ENCODE data around the gene PTGER2.

The PTGER2 gene

GRCh38 chr14:52313903-52314594, at the start of gene PTGER2:
PTGER2 (plus strand) TSS chr14:52314312; CDS start chr14:52314549, 237 bp downstream.
- peak; percentile 35 to 59 (median 45) for DNase-seq (ENCODE audit: low read depth in 3 of 3, low spot score in 1 of 3)

GRCh38 chr14:52265253-52265652, 48.9 kb upstream of the PTGER2 start:
- DNase-seq (ENCODE audit: low read depth in 3 of 3, low spot score in 1 of 3): no peak

- DNase-seq (ENCODE audit: low read depth in 3 of 3, low spot score in 1 of 3): no peak
Measured at GRCh38 chr14:52266179-52266578, 47.9 kb upstream of the PTGER2 start.

GRCh38 chr14:52266782-52267181, 47.3 kb upstream of the PTGER2 start:
- DNase-seq (ENCODE audit: low read depth in 3 of 3, low spot score in 1 of 3): no peak

- no peak for DNase-seq (ENCODE audit: low read depth in 3 of 3, low spot score in 1 of 3)
Measured at GRCh38 chr14:52267501-52268278, 46.4 kb upstream of the PTGER2 start, which contains the start of gene PTGDR. PTGDR (plus strand) TSS chr14:52267698; CDS start chr14:52267815, 117 bp downstream.

- no peak for DNase-seq (ENCODE audit: low read depth in 3 of 3, low spot score in 1 of 3)
Measured at GRCh38 chr14:52268279-52269061, 45.6 kb upstream of the PTGER2 start.

- DNase-seq (ENCODE audit: low read depth in 3 of 3, low spot score in 1 of 3): no peak
Measured at GRCh38 chr14:52269100-52269499, 45.0 kb upstream of the PTGER2 start.

DNA sequence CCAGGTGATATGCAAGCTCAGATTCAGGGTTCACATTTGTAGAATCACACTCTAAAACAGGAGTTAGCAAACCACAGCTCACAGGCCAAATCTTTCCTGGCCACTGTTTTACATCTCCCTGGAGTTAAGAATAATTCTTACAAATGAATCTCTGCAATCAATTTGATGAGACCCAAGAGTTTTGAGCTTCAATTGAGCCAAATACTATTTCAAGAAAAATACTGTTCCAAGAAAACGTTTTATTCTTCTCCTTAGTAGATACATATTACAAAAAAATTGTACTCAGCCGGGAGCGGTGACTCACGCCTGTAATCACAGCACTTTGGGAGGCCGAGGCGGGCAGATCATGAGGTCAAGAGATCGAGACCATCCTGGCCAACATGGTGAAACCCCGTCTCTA, 44.1 kb upstream of the PTGER2 start:
- no peak for DNase-seq (ENCODE audit: low read depth in 3 of 3, low spot score in 1 of 3)

- DNase-seq (ENCODE audit: low read depth in 3 of 3, low spot score in 1 of 3): no peak
Measured at GRCh38 chr14:52271538-52271937, 42.6 kb upstream of the PTGER2 start.

DNA sequence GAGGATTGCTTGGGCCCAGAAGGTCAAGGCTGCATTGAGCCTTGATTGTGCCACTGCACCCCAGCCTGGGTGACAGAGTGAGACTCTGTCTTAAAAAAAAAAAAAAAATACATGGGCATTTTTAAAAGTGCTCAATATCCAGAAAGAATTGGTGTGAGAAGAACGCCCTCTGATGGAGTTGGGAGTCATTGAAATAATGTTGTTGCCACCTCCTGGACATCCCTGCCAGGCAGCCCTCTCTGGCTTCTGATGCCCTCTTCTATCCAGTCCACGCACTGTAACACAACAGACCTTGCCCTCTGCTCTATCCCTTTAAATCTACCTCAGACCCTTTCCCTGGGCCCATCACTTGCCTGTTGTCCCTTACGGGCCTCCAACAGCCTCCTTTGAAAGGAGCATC, 41.7 kb upstream of the PTGER2 start:
- no peak for DNase-seq (ENCODE audit: low read depth in 3 of 3, low spot score in 1 of 3)

- DNase-seq (ENCODE audit: low read depth in 3 of 3, low spot score in 1 of 3): no peak
Measured at GRCh38 chr14:52275372-52275771, 38.7 kb upstream of the PTGER2 start.

DNA sequence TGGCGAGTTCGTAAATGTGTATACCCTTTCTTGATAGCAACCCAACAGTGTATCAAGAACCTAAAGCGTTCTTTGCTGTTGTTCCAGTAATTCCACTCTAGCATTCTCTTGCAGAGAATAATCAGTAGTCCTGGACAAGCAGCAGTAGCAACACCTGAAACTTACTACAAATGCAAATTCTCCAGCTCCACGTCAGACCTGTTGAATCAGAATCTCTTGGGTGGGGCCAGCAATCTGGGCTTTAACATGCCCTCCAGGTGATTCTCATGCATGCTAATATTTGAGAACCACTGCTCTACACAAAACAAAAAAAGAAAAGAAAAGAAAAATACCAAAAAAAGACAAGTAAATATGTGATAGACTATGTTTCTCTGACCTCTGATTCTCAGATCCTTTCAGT, 36.6 kb upstream of the PTGER2 start:
- no peak for DNase-seq (ENCODE audit: low read depth in 3 of 3, low spot score in 1 of 3)

GRCh38 chr14:52279408-52279807, 34.7 kb upstream of the PTGER2 start:
- DNase-seq (ENCODE audit: low read depth in 3 of 3, low spot score in 1 of 3): no peak

DNA sequence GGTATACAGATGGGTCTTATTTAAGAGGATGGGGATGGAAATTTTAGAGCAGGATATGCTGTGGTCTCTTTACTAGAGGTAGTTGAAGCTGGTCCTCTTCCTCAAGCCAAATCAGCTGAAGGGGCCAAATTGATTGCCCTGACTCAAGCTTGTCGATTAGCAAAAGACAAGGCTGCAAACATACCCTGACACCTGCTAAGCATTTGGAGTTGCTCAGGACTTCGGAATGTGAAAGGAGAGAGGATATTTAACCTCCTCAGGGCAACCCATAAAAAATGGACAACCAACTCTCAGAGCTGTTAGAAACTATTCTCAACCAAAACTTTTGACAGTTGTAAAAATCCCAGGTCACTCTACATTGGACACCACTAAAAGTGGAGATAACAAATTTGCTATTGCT, 31.0 kb upstream of the PTGER2 start:
- DNase-seq (ENCODE audit: low read depth in 3 of 3, low spot score in 1 of 3): no peak

DNA sequence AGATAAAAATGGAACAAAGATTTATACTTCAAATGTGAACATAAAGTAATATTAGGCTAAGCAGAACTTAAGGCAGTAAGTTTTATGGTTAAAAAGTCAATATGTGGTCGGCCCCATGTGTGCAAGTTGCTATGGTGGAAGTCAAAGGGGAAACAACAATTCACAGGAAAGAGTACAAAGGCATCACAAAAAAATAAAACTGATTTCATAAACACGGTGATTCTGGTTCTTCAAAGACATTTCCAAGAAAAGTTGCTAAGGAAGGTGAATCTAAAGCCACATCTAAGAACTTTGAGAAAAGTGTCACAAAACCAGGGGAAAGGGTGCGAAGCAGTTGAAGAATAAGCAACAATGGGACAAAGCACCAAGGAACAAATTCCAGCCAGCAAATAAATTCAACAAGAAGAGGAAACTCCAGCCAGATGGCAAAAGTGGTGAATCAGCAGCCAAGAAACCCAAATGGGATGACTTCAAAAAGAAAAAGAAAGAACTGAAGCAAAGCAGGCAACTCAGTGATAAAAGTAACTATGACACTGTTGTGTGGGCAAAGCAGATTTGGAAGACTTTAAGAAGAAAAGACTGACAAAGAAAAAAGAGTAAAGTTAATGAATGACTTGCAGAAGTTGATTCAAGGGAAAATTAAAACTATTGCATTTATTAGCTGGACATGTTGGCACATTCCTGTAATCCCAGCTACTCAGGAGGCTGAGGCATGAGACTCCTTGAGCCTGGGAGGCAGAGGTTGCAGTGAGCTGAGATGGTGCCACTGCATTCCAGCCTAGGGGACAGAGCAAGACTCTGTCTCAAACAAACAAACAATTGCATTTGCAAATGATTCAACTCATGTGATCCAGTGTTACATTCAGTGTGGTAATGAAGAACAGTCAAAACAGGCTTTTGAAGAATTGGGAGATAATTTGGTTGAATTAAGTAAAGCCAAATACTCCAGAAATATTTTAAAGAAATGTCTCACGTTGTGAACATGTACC, 27.2 kb upstream of the PTGER2 start:
- DNase-seq (ENCODE audit: low read depth in 3 of 3, low spot score in 1 of 3): no peak

DNA sequence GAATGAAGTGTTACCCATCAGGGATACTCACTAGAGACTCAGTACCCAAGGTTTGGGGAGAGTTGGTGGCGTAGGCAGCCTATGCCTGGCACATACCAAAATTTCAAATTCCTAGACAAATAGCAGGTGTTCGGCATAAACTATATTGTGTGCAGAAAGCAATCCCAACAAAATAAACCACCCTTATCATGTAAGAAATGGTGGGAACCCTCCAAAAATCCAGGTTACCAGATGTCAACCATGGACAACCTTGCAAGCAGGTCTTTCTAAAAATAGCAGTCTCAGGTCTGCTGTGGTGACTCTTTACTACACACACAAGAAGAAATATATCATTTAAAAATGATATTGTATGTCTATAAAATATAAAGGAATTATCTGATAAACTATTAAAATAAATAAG, 17.7 kb upstream of the PTGER2 start:
- DNase-seq (ENCODE audit: low read depth in 3 of 3, low spot score in 1 of 3): no peak

DNA sequence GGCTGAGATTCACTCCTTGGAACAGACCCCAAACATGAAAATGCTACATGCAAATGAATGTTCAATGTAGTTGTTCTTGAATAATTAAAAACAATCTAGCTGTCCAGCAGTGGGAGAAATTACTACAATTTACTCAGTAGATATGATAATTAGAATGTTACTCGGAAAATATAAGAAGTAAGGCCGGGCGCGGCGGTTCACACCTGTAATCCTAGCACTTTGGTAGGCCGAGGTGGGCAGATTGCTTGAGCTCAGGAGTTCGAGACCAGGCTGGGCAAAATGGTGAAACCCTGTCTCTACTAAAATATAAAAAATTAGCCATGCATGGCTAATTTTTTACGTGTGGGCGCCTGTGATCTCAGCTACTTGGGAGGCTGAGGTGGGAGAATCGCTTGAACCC, 15.3 kb upstream of the PTGER2 start:
- no peak for DNase-seq (ENCODE audit: low read depth in 3 of 3, low spot score in 1 of 3)

DNA sequence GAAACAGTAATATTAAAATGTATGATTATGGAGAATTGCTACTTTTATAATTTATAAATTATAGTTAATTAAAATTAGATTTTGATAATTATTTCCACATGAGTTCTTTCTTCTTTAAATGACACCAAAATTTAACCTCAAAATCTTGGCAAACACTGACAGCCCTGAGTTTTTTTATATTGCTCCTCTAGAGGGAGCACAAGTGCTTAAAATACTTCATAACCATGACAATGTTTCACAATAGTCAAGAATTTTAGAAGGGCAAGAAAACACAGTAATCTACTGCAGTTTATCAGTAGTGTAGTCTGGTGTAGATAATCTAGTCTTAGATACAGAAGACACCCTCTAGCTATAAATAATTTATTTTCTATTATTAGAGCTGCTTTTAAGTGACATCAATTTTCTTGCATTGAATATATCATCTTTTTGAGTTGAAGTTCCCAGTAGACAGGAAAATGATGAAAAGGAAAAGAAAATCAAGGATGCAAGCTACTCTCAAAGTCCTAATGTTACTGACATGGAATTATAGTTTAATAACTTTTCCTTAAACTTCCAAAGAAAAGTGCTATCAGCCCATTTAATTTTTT, 14.3 kb upstream of the PTGER2 start:
- no peak for DNase-seq (ENCODE audit: low read depth in 3 of 3, low spot score in 1 of 3)

- no peak for DNase-seq (ENCODE audit: low read depth in 3 of 3, low spot score in 1 of 3)
Measured at GRCh38 chr14:52303236-52303635, 10.9 kb upstream of the PTGER2 start.

DNA sequence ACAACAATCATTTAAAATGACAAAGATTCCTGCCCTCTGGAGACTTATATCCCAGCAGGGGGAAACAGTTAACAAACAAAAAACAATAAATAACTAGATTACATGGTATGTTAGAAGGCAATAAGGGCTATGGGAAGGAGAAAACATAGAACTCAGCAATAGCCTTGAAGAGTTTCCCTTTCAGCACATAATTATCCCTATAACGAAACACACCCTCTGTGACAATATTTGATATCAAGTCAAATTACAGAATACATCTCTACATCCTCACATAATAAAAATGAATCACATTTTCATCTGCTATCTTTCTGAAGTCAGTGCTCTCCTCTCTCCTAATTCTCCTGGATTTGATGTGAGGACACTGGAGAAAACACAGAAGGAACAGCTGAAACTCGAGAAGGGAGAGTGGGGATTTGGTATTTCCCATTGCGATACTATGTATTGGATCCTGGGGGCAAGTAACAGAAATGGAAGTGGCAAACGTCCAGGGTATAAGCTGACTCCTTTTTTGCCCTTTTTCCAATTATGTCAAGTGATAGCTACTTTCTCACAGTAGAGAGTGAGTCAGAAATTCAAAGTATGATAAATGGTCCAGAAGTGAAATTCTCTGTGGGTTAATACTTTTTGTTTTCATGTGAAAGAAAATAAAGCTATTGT, 9.7 kb upstream of the PTGER2 start:
- DNase-seq (ENCODE audit: low read depth in 3 of 3, low spot score in 1 of 3): no peak
